ENCODE measurements around the gene EMSY. TPM values are rescaled to one million over a fixed set of nuclear protein-coding genes. Genes with fewer than 3 reads are reported as not detected.

The EMSY gene
- polyA plus RNA-seq, 1 donor from 2014 or later, result 25.0 TPM

DNA sequence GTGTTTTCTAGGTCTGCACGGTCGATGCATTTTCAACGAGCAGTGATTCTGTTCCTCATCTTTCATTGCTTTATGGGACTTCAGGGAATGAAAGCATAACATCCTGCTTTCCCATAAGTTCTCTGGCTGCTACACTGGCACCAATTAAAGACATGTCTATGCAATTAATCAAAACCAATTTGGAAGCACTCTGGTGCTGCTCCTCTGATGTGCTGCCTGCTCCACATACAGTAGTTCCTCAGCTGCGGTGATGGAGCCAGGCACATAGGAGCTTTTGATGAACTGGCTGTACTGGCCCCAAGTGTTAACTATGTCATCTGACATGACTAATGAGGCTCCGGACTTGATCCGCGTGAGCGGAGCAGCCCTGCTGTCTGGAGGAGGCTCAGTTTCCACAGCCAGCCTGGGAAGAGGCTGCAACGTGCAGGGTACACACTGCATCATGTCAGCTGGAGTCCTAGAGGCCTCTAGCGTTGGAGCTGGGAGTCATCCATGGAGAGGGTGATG is 33.9 kb upstream of the EMSY start:
- no peaks in the 10 kb centered on the region for H3F3A ChIP-seq (ENCODE audit: insufficient read depth, low read length, poor library complexity, severe bottlenecking)
- no peak overlapping the region for H3K27ac ChIP-seq (ENCODE audit: low read length)
- H3K4me2 ChIP-seq (ENCODE audit: low read length), result no peak overlapping the region
- H4K20me1 ChIP-seq (ENCODE audit: insufficient read depth), result no peaks in the 10 kb centered on the region
- TF ChIP-seq EP300 (conservative IDR thresholded peaks at IDR 0.05; ENCODE audit: poor library complexity, severe bottlenecking), result no peak
- TF ChIP-seq, protein P1, sequence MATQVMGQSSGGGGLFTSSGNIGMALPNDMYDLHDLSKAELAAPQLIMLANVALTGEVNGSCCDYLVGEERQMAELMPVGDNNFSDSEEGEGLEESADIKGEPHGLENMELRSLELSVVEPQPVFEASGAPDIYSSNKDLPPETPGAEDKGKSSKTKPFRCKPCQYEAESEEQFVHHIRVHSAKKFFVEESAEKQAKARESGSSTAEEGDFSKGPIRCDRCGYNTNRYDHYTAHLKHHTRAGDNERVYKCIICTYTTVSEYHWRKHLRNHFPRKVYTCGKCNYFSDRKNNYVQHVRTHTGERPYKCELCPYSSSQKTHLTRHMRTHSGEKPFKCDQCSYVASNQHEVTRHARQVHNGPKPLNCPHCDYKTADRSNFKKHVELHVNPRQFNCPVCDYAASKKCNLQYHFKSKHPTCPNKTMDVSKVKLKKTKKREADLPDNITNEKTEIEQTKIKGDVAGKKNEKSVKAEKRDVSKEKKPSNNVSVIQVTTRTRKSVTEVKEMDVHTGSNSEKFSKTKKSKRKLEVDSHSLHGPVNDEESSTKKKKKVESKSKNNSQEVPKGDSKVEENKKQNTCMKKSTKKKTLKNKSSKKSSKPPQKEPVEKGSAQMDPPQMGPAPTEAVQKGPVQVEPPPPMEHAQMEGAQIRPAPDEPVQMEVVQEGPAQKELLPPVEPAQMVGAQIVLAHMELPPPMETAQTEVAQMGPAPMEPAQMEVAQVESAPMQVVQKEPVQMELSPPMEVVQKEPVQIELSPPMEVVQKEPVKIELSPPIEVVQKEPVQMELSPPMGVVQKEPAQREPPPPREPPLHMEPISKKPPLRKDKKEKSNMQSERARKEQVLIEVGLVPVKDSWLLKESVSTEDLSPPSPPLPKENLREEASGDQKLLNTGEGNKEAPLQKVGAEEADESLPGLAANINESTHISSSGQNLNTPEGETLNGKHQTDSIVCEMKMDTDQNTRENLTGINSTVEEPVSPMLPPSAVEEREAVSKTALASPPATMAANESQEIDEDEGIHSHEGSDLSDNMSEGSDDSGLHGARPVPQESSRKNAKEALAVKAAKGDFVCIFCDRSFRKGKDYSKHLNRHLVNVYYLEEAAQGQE (IDR thresholded peaks at IDR 0.05; ENCODE audit: borderline replicate concordance), result no peak
- TF ChIP-seq, protein P2, sequence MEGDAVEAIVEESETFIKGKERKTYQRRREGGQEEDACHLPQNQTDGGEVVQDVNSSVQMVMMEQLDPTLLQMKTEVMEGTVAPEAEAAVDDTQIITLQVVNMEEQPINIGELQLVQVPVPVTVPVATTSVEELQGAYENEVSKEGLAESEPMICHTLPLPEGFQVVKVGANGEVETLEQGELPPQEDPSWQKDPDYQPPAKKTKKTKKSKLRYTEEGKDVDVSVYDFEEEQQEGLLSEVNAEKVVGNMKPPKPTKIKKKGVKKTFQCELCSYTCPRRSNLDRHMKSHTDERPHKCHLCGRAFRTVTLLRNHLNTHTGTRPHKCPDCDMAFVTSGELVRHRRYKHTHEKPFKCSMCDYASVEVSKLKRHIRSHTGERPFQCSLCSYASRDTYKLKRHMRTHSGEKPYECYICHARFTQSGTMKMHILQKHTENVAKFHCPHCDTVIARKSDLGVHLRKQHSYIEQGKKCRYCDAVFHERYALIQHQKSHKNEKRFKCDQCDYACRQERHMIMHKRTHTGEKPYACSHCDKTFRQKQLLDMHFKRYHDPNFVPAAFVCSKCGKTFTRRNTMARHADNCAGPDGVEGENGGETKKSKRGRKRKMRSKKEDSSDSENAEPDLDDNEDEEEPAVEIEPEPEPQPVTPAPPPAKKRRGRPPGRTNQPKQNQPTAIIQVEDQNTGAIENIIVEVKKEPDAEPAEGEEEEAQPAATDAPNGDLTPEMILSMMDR (IDR thresholded peaks at IDR 0.05; ENCODE audit: poor library complexity, severe bottlenecking), result no peak
- no peak for TF ChIP-seq RAD21 (conservative IDR thresholded peaks at IDR 0.05)
- H3K9me3 ChIP-seq (ENCODE audit: low read length), result no peaks in the 10 kb centered on the region
- H3K9me2 ChIP-seq (ENCODE audit: insufficient read depth, low read length), result no peaks in the 10 kb centered on the region
- no peak overlapping the region for H2AFZ ChIP-seq (ENCODE audit: low read depth, low read length)
- H3K36me3 ChIP-seq (ENCODE audit: insufficient read depth, low read length), result no peaks in the 10 kb centered on the region
- H3K9ac ChIP-seq (ENCODE audit: low read length), result no peak overlapping the region
- H3K79me2 ChIP-seq (replicated peaks; ENCODE audit: insufficient read depth, low read length), result no peaks in the 10 kb centered on the region
- H3K4me3 ChIP-seq (ENCODE audit: low read length), result no peak overlapping the region
- H3K27me3 ChIP-seq (ENCODE audit: insufficient read depth, low read depth, low read length), result no peaks in the 10 kb centered on the region

DNA sequence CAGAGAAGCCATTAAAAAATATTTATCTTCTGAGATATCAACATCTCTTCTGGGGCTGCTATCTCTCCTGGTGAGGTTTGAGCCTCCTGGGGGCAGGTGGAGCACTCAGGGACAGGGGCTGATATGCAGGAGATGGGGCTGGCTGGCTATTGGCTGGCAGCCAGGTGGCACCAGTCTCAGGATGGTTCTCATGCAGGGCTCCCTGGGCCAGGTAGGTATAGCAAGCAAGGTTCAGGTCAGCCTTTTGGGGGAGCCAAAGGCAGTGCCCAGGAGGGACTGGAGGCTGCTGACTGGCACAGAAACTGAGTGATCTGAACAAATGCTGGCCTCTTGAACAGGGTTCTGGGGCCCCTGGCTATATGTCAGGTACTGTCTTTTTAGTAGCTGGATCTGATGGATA is 29.7 kb upstream of the EMSY start:
- Histone ChIP-seq H2AFZ (ENCODE audit: low read depth, low read length) (no peak overlapping the region), H3K79me2 (replicated peaks; ENCODE audit: insufficient read depth, low read length) (no peaks in the 10 kb centered on the region), H3K27ac (ENCODE audit: low read length) (no peak overlapping the region), H3K9me3 (ENCODE audit: low read length) (no peaks in the 10 kb centered on the region), H3F3A (ENCODE audit: insufficient read depth, low read length, poor library complexity, severe bottlenecking) (no peaks in the 10 kb centered on the region), H3K4me2 (ENCODE audit: low read length) (no peak overlapping the region), H3K9ac (ENCODE audit: low read length) (no peak overlapping the region), H3K27me3 (ENCODE audit: insufficient read depth, low read depth, low read length) (no peaks in the 10 kb centered on the region), H3K9me2 (ENCODE audit: insufficient read depth, low read length) (no peaks in the 10 kb centered on the region), H4K20me1 (ENCODE audit: insufficient read depth) (no peaks in the 10 kb centered on the region), H3K36me3 (ENCODE audit: insufficient read depth, low read length) (no peaks in the 10 kb centered on the region), H3K4me3 (ENCODE audit: low read length) (no peak overlapping the region)
- no peak for TF ChIP-seq TAF1 (IDR thresholded peaks at IDR 0.05; ENCODE audit: low read depth)
- TF ChIP-seq SMC3 (conservative IDR thresholded peaks at IDR 0.05; ENCODE audit: poor library complexity), result no peak
- no peak for TF ChIP-seq EP300 (conservative IDR thresholded peaks at IDR 0.05; ENCODE audit: poor library complexity, severe bottlenecking)
- TF ChIP-seq RAD21 (conservative IDR thresholded peaks at IDR 0.05), result no peak
- TF ChIP-seq, protein P1 (IDR thresholded peaks at IDR 0.05; ENCODE audit: borderline replicate concordance), result no peak
- no peak for TF ChIP-seq EZH2 (IDR thresholded peaks at IDR 0.05; ENCODE audit: borderline replicate concordance, insufficient read depth, low read length, poor library complexity, severe bottlenecking)
- TF ChIP-seq POLR2AphosphoS5 (IDR thresholded peaks at IDR 0.05), result no peak
- TF ChIP-seq, protein P2 (IDR thresholded peaks at IDR 0.05; ENCODE audit: poor library complexity, severe bottlenecking), result no peak
- no peak for TF ChIP-seq MXI1 (conservative IDR thresholded peaks at IDR 0.05; ENCODE audit: poor library complexity, severe bottlenecking)
